Upper lobe of right lung (tissue), 1 donor: Measurements from ENCODE around the gene OSCP1. TPM values are rescaled to one million over a fixed set of nuclear protein-coding genes. Genes with fewer than 3 reads are reported as not detected.

Experiments
- ATAC-seq: fragments of 200-7000 bp; cut with Tn5 transposase; one replicate; pipeline ENCODE4 v1.9.1; 2020; ENCODE audit warnings: mild to moderate bottlenecking, moderate library complexity
- DNase-seq: peaks from one replicate; pipeline ENCODE4 v3.0.0-alpha.2; 2020
- H3K27ac ChIP-seq: fragments of 200-600 bp; one replicate; pipeline ENCODE4 v1.8.0; 2022
- H3K27me3 ChIP-seq: fragments of 200-600 bp; one replicate; pipeline ENCODE4 v1.8.0; 2022; ENCODE audit warnings: mild to moderate bottlenecking
- H3K36me3 ChIP-seq: fragments of 200-600 bp; one replicate; pipeline ENCODE4 v1.8.0; 2022
- H3K4me1 ChIP-seq: fragments of 200-600 bp; one replicate; pipeline ENCODE4 v1.8.0; 2022
- H3K4me3 ChIP-seq: fragments of 200-600 bp; one replicate; pipeline ENCODE4 v1.8.0; 2022; ENCODE audit warnings: mild to moderate bottlenecking
- H3K9me3 ChIP-seq: fragments of 200-600 bp; one replicate; pipeline ENCODE4 v1.8.0; 2022
- CTCF ChIP-seq: fragments of 200-600 bp; IDR thresholded peaks from one replicate; pipeline ENCODE4 v1.8.0; 2022; ENCODE audit warnings: antibody characterized with exemption
- intact Hi-C: fragments of 100-400 bp; cut with DNase I; formaldehyde crosslinking; loops from one replicate; pipeline ENCODE4 v1.11.0; 2022
- total RNA-seq: library from RNA; stranded (reverse); fragmentation: NEBNext Ultra II Directional; extraction: Animal tissue kit (Norgen Biotek cat#: 25700); gene quantifications from one replicate; pipeline ENCODE4 v1.2.1, GENCODE V29; 2021
- donor health status: DM: no; HTN: yes; CAD: no; lungs with severe emphysema.

OSCP1 gene
- total RNA-seq, 1 donor from 2014 or later: 8.2 TPM

DNA sequence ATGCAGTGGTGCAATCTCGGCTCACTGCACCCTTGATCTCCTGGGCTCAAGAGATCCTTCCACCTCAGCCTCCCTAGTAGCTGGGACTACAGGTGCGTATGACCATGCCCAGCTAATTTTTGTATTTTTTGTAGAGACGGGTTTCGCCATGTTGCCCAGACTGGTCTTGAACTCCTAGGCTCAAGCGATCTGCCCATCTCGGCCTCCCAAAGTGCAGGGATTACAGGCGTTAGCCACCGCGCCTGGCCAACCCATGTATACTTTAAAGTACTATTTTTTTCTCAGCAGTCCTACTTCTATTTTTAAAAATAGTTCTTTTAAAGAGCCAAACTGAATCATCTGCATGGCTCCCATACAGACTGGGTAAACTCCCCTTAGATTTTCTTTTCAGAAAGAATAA lies 68.0 kb downstream of the OSCP1 start:
- no peak for ATAC-seq
- no peak for TF ChIP-seq CTCF
- Histone ChIP-seq H3K27me3 (no peaks in the 10 kb centered on the region), H3K27ac (peak overlapping the region; percentile 80), H3K4me3 (no peak overlapping the region), H3K9me3 (no peaks in the 10 kb centered on the region), H3K4me1 (peaks cover 61% of the 10 kb centered on the region), H3K36me3 (no peaks in the 10 kb centered on the region)
- intact Hi-C loops: no loop called here
- DNase-seq: no peak

GRCh38 chr1:36381405-36381804 lies 68.8 kb downstream of the OSCP1 start:
- peak overlapping the region; percentile 80 for H3K27ac ChIP-seq
- H3K4me1 ChIP-seq: peaks cover 54% of the 10 kb centered on the region
- no peak for DNase-seq
- no peaks in the 10 kb centered on the region for H3K9me3 ChIP-seq
- no peak overlapping the region for H3K4me3 ChIP-seq
- ATAC-seq: no peak
- intact Hi-C loops: no loop called here
- no peak for TF ChIP-seq CTCF
- H3K36me3 ChIP-seq: no peaks in the 10 kb centered on the region
- no peaks in the 10 kb centered on the region for H3K27me3 ChIP-seq

DNA sequence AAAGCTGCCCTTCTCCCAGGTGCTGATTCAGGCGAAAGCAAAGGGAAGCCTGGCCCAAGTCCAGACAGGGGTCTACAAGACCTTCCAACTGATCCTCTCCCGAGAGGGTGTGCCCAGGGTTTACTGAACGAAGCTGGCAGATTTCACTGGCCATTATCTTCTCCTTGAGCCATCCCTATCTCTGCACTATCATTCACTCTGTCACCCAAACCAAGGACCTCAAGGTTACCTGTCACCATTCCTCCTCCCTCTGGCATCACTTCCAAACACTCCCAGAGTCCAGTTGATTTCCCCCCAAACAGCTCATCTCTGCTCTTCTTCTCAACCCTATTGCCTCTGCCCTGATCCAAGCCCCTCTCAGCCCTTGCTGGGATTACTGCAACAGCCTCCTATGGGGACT lies 69.5 kb downstream of the OSCP1 start:
- ATAC-seq (no peak), DNase-seq (no peak)
- Histone ChIP-seq H3K27me3 (no peaks in the 10 kb centered on the region), H3K27ac (peak overlapping the region; percentile 80), H3K36me3 (no peaks in the 10 kb centered on the region), H3K9me3 (no peaks in the 10 kb centered on the region), H3K4me1 (peaks cover 59% of the 10 kb centered on the region), H3K4me3 (no peak overlapping the region)
- no peak for TF ChIP-seq CTCF
- intact Hi-C loops: no loop called here

DNA sequence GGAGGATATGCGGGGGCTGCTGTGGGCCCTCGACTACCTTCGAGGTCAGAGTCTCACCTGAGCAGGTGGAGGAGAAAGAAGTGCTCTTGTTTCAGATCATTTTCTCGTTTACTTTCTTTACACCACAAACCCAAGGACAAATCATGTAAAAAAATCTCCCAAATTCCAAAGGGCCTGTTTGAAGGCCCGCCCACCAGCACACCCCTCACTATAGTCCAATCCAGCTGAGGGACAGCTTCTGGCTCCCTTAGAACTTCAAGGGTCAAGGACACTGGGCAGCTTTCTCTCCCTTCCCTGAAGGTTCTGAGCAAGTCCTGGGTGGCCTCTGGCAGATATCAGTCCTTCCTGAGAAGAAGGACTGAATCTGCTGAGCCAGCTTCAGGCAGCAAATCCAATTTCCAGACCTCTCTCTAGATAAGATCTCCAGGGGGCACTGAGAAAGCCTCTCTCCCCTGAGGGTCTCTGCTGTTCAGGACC lies 70.1 kb downstream of the OSCP1 start:
- Histone ChIP-seq H3K9me3 (no peaks in the 10 kb centered on the region), H3K27me3 (no peaks in the 10 kb centered on the region), H3K36me3 (no peaks in the 10 kb centered on the region), H3K27ac (peak overlapping the region; percentile 80), H3K4me1 (peaks cover 65% of the 10 kb centered on the region), H3K4me3 (no peak overlapping the region)
- intact Hi-C loops: no loop called here
- ATAC-seq (peak; percentile 18), DNase-seq (no peak)
- no peak for TF ChIP-seq CTCF

DNA sequence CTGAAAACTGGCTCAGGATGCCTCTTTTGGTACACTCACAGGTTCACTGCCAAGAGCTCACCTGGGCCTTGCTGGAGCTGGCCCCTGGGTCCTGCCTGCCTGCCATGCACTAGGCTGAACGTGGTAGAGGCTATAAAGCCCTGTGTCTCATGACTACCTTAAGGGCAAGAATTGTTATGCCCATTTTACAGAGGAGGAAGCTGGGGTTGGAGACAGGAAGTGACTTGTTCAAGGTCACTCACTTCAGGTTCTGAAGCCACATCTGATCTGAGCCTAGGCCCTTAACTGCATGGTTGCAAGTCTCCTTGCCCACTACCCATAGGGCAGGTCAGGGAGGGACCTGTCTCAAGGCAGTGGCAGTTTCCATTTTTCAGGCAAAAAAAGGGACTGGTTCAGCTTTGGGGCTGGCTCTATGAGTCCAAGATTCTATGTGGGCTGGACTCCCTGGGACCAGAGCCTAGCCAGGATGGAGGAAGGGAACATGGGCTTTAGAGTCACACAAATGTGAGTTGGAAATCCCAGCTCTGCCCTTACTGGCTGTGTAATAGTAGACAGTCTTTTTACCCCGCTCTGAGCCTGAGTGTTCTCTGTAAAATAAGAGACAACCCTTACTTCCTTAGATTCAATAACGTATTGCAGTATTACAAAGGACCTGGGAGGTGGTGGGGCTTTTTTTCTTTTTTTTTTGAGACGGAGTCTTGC lies 72.3 kb downstream of the OSCP1 start:
- H3K27ac ChIP-seq: peak overlapping the region; percentile 56
- H3K9me3 ChIP-seq: no peaks in the 10 kb centered on the region
- H3K27me3 ChIP-seq: no peaks in the 10 kb centered on the region
- no peak for TF ChIP-seq CTCF
- intact Hi-C loops: no loop called here
- H3K4me1 ChIP-seq: peaks cover 72% of the 10 kb centered on the region
- DNase-seq (no peak), ATAC-seq (no peak)
- H3K4me3 ChIP-seq: no peak overlapping the region
- H3K36me3 ChIP-seq: no peaks in the 10 kb centered on the region
